ENCODE measurements around the gene ACADS. TPM values are rescaled to one million over a fixed set of nuclear protein-coding genes. Genes with fewer than 3 reads are reported as not detected.

ACADS gene
- total RNA-seq, 1 donor from 2014 or later, result 27.7 TPM

Other genes with a start within 250 kb of the ACADS start
- gene DYNLL1, start 229.7 kb upstream of the ACADS start, total RNA-seq, result 241 and 279 TPM in 2 replicates
- 16.6 and 25.7 TPM in 2 replicates for gene COQ5, start 196.7 kb upstream of the ACADS start, total RNA-seq
- gene RNF10, start 191.5 kb upstream of the ACADS start, total RNA-seq, result 78.6 and 131 TPM in 2 replicates
- gene POP5, start 144.4 kb upstream of the ACADS start, total RNA-seq, result 20.7 and 25.2 TPM in 2 replicates
- not detected in 2 replicates for gene CABP1, start 85.2 kb upstream of the ACADS start, total RNA-seq
- 31.7 and 45.1 TPM in 2 replicates for gene MLEC, start 38.7 kb upstream of the ACADS start, total RNA-seq
- 16.3 and 17.6 TPM in 2 replicates for gene UNC119B, start 15.4 kb upstream of the ACADS start, total RNA-seq
- 3.5 and 6.8 TPM in 2 replicates for gene SPPL3, start 178.5 kb downstream of the ACADS start, total RNA-seq